GM19035 (cell line): ENCODE results near the gene PIGR.

Source experiments
- ATAC-seq: cut with Tn5 transposase; IDR thresholded peaks from one replicate; pipeline ENCODE4 v1.9.1; 2021; ENCODE audit not compliant: unreplicated experiment

Gene PIGR

GRCh38 chr1:206960676-206961386 is 14.6 kb upstream of the PIGR start:
- ATAC-seq, result no peak

- ATAC-seq, result no peak
Observed at GRCh38 chr1:206958144-206958543, 11.9 kb upstream of the PIGR start.

- no peak for ATAC-seq
Observed at GRCh38 chr1:206957639-206958038, 11.4 kb upstream of the PIGR start.

GRCh38 chr1:206955476-206956451 is 9.5 kb upstream of the PIGR start:
- ATAC-seq, result no peak

GRCh38 chr1:206954459-206955342 is 8.4 kb upstream of the PIGR start:
- ATAC-seq, result no peak

GRCh38 chr1:206953626-206954025 is 7.4 kb upstream of the PIGR start:
- no peak for ATAC-seq

- ATAC-seq, result no peak
Observed at GRCh38 chr1:206953126-206953525, 6.9 kb upstream of the PIGR start.

GRCh38 chr1:206952171-206952570 is 5.9 kb upstream of the PIGR start:
- ATAC-seq, result no peak

GRCh38 chr1:206951318-206952100 is 5.2 kb upstream of the PIGR start:
- no peak for ATAC-seq

GRCh38 chr1:206949641-206950040 is 3.4 kb upstream of the PIGR start:
- no peak for ATAC-seq

- ATAC-seq, result no peak
Observed at GRCh38 chr1:206949208-206949607, 2.9 kb upstream of the PIGR start.

- no peak for ATAC-seq
Observed at GRCh38 chr1:206947255-206947654, 989 bp upstream of the PIGR start.

GRCh38 chr1:206945779-206946178 is 487 bp downstream of the PIGR start:
- ATAC-seq, result no peak

- ATAC-seq, result no peak
Observed at GRCh38 chr1:206944703-206945102, 1.6 kb downstream of the PIGR start.

GRCh38 chr1:206941766-206942418 is 4.4 kb downstream of the PIGR start:
- ATAC-seq, result no peak

GRCh38 chr1:206940588-206940936 is 5.7 kb downstream of the PIGR start:
- ATAC-seq, result no peak

- ATAC-seq, result no peak
Observed at GRCh38 chr1:206939841-206940587, 6.3 kb downstream of the PIGR start.

GRCh38 chr1:206939131-206939530 is 7.1 kb downstream of the PIGR start:
- no peak for ATAC-seq

GRCh38 chr1:206937425-206937824 is 8.8 kb downstream of the PIGR start:
- ATAC-seq, result no peak
